ENCODE measurements around the gene GLRX3.

- TF ChIP-seq, protein P1, sequence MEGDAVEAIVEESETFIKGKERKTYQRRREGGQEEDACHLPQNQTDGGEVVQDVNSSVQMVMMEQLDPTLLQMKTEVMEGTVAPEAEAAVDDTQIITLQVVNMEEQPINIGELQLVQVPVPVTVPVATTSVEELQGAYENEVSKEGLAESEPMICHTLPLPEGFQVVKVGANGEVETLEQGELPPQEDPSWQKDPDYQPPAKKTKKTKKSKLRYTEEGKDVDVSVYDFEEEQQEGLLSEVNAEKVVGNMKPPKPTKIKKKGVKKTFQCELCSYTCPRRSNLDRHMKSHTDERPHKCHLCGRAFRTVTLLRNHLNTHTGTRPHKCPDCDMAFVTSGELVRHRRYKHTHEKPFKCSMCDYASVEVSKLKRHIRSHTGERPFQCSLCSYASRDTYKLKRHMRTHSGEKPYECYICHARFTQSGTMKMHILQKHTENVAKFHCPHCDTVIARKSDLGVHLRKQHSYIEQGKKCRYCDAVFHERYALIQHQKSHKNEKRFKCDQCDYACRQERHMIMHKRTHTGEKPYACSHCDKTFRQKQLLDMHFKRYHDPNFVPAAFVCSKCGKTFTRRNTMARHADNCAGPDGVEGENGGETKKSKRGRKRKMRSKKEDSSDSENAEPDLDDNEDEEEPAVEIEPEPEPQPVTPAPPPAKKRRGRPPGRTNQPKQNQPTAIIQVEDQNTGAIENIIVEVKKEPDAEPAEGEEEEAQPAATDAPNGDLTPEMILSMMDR (IDR thresholded peaks at IDR 0.05), result no peak
- no peak for TF ChIP-seq POLR2AphosphoS5 (IDR thresholded peaks at IDR 0.05; ENCODE audit: low read depth, low read length)
Measured at GRCh38 chr10:130108934-130109604, 27.1 kb upstream of the GLRX3 start.

Data from Panc1 (cell line).